Eye (tissue), 1 donor: ENCODE data around the gene CNTROB.

Experiments
- DNase-seq: peaks from one replicate; pipeline ENCODE4 v3.0.0-alpha.2; 2015

Gene CNTROB

GRCh38 chr17:7989781-7990655 is 58.0 kb downstream of the CNTROB start:
- peak; percentile 96 for DNase-seq

GRCh38 chr17:7992516-7992915 is 60.5 kb downstream of the CNTROB start:
- no peak for DNase-seq

GRCh38 chr17:7992924-7993323 is 60.9 kb downstream of the CNTROB start:
- no peak for DNase-seq

GRCh38 chr17:7993972-7994589 is 62.1 kb downstream of the CNTROB start:
- DNase-seq, result no peak

- no peak for DNase-seq
Measured at GRCh38 chr17:7995724-7996123, 63.7 kb downstream of the CNTROB start.

- DNase-seq, result no peak
Measured at GRCh38 chr17:7997186-7997585, 65.2 kb downstream of the CNTROB start.
